IMR-90 (cell line): ENCODE results near the gene ITGA1. TPM values are rescaled to one million over a fixed set of nuclear protein-coding genes. Genes with fewer than 3 reads are reported as not detected.

ENCODE experiments used
- ATAC-seq: fragments of 200-7000 bp; cut with Tn5 transposase; 2 replicates; pipeline ENCODE4 v1.9.1; 2020; ENCODE audit warnings: low read depth, mild to moderate bottlenecking, moderate library complexity
- BruUV-seq: library from RNA; stranded (reverse); fragments of 400-500 nt; replicated peaks from 2 replicates; lab custom pipeline; 2021; lab: Mats Ljungman, UMichigan
- CTCF ChIA-PET: fragments of 300-600 bp; formaldehyde crosslinking; extraction: SDS; loops from one replicate; lab custom pipeline; 2021; ENCODE audit warnings: antibody characterized with exemption; lab: Yijun Ruan, JAX
- POLR2A ChIA-PET: fragments of 300-600 bp; sonication (Branson Sonifier 250); formaldehyde crosslinking; loops from one replicate; lab custom pipeline; 2022; ENCODE audit warnings: antibody characterized with exemption; ENCODE audit not compliant: unreplicated experiment; lab: Charles Lee
- DNase-seq: peaks from one replicate; pipeline ENCODE4 v3.0.0; 2013
- H2AFZ ChIP-seq: replicated peaks from 2 replicates; pipeline ENCODE3; 2013; ENCODE audit warnings: low read length, mild to moderate bottlenecking; ENCODE audit not compliant: poor library complexity
- H2AK5ac ChIP-seq: 2 replicates; pipeline ENCODE4 v1.6.1; 2013; ENCODE audit warnings: low read depth, low read length, inconsistent platforms
- H2AK9ac ChIP-seq: replicated peaks from 2 replicates; pipeline ENCODE3; 2013; ENCODE audit warnings: mild to moderate bottlenecking, low read depth, low read length, moderate library complexity; ENCODE audit not compliant: poor library complexity
- H2BK120ac ChIP-seq: 2 replicates; pipeline ENCODE4 v1.6.1; 2013; ENCODE audit warnings: low read depth, low read length, inconsistent platforms
- H2BK15ac ChIP-seq: 3 replicates; pipeline ENCODE4 v1.6.1; 2013; ENCODE audit warnings: low read depth, low read length, inconsistent platforms
- H2BK20ac ChIP-seq: 2 replicates; pipeline ENCODE4 v1.6.1; 2013; ENCODE audit warnings: low read depth, mild to moderate bottlenecking, inconsistent platforms, low read length, moderate library complexity
- H2BK5ac ChIP-seq: 2 replicates; pipeline ENCODE4 v1.6.1; 2013; ENCODE audit warnings: mild to moderate bottlenecking, low read depth, low read length, inconsistent platforms; ENCODE audit not compliant: poor library complexity, severe bottlenecking
- H3K14ac ChIP-seq: replicated peaks from 2 replicates; pipeline ENCODE4 v1.6.1; 2013; ENCODE audit warnings: low read depth, low read length, inconsistent platforms
- H3K18ac ChIP-seq: 2 replicates; pipeline ENCODE4 v1.6.1; 2013; ENCODE audit warnings: low read depth, low read length, control low read depth
- H3K23ac ChIP-seq: 2 replicates; pipeline ENCODE4 v1.6.1; 2013; ENCODE audit warnings: low read depth, low read length, inconsistent platforms
- H3K27ac ChIP-seq: 2 replicates; pipeline ENCODE4 v1.5.1; 2013; ENCODE audit warnings: mild to moderate bottlenecking, control low read depth, low read length; ENCODE audit not compliant: insufficient read depth
- H3K27me3 ChIP-seq: 2 replicates; pipeline ENCODE4 v1.6.1; 2013; ENCODE audit warnings: low read length; ENCODE audit not compliant: control insufficient read depth, insufficient read depth
- H3K36me3 ChIP-seq: 2 replicates; pipeline ENCODE4 v1.6.1; 2013; ENCODE audit warnings: low read length, mixed read lengths; ENCODE audit not compliant: control insufficient read depth, insufficient read depth
- H3K4ac ChIP-seq: 2 replicates; pipeline ENCODE4 v1.6.1; 2013; ENCODE audit warnings: low read depth, low read length, inconsistent platforms
- H3K4me1 ChIP-seq: 2 replicates; pipeline ENCODE4 v1.6.1; 2013; ENCODE audit warnings: low read length, mixed read lengths; ENCODE audit not compliant: control insufficient read depth, insufficient read depth
- H3K4me2 ChIP-seq: 2 replicates; pipeline ENCODE4 v1.6.1; 2013; ENCODE audit warnings: low read depth, mild to moderate bottlenecking, control low read depth, low read length, moderate library complexity
- H3K4me3 ChIP-seq: 2 replicates; pipeline ENCODE4 v1.5.1; 2013; ENCODE audit warnings: low read depth, mild to moderate bottlenecking, control low read depth, low read length, moderate library complexity; ENCODE audit not compliant: insufficient read depth
- H3K56ac ChIP-seq: 2 replicates; pipeline ENCODE4 v1.6.1; 2013; ENCODE audit warnings: low read length, inconsistent platforms; ENCODE audit not compliant: insufficient read depth; ENCODE audit errors: extremely low read depth
- H3K79me1 ChIP-seq, 2 experiments: 2 replicates each; pipeline ENCODE4 v1.6.1; 2013; ENCODE audit warnings: low read length in 2 of 2, inconsistent platforms in 1 of 2, low read depth in 1 of 2
- H3K9ac ChIP-seq: 2 replicates; pipeline ENCODE4 v1.6.1; 2013; ENCODE audit warnings: low read depth, low read length, control low read depth
- H3K9me1 ChIP-seq: 2 replicates; pipeline ENCODE4 v1.6.1; 2013; ENCODE audit warnings: low read length, inconsistent platforms; ENCODE audit not compliant: insufficient read depth
- H3K9me3 ChIP-seq: 2 replicates; pipeline ENCODE4 v1.6.1; 2013; ENCODE audit warnings: low read length; ENCODE audit not compliant: control insufficient read depth, insufficient read depth
- H4K20me1 ChIP-seq: 2 replicates; pipeline ENCODE4 v1.6.1; 2013; ENCODE audit warnings: low read length, inconsistent platforms; ENCODE audit not compliant: insufficient read depth
- H4K5ac ChIP-seq: 2 replicates; pipeline ENCODE4 v1.6.1; 2013; ENCODE audit warnings: mild to moderate bottlenecking, low read depth, low read length, control low read depth
- H4K8ac ChIP-seq, 2 experiments: 2 replicates each; pipeline ENCODE4 v1.6.1; 2013; ENCODE audit warnings: low read depth in 2 of 2, low read length in 2 of 2, control low read depth in 1 of 2, inconsistent platforms in 1 of 2
- H4K91ac ChIP-seq: 2 replicates; pipeline ENCODE4 v1.6.1; 2013; ENCODE audit warnings: low read depth, low read length, inconsistent platforms; ENCODE audit not compliant: insufficient read depth
- CEBPB ChIP-seq: IDR thresholded peaks from 2 replicates; pipeline ENCODE4 v1.6.1; 2012; ENCODE audit warnings: low read depth, low read length, improper control_type of control experiment
- CTCF ChIP-seq: conservative IDR thresholded peaks from 2 replicates; pipeline ENCODE4 v1.5.1; 2012; ENCODE audit warnings: mild to moderate bottlenecking, low read depth, low read length, improper control_type of control experiment
- MAFK ChIP-seq: IDR thresholded peaks from 2 replicates; pipeline ENCODE4 v1.6.1; 2012; ENCODE audit warnings: low read depth, low read length, improper control_type of control experiment
- POLR2A ChIP-seq: IDR thresholded peaks from 2 replicates; pipeline ENCODE4 v1.6.1; 2012; ENCODE audit warnings: mild to moderate bottlenecking, low read depth, low read length
- WGBS, 2 experiments: methylation state at CpG; one replicate each; pipeline versions ENCODE4 v1.1.5 to v1.1.7; 2013; ENCODE audit warnings: missing lambda C conversion rate in 2 of 2; ENCODE audit not compliant: insufficient read length in 1 of 2; ENCODE audit errors: extremely low coverage in 2 of 2; 5-methylcytosine and 5-hydroxymethylcytosine counted together
- dilution Hi-C: fragments of 300-500 bp; cut with HindIII; formaldehyde crosslinking; loops from one replicate; pipeline ENCODE4 v1.14.3; 2018; ENCODE audit warnings: low sequenced_read_pairs; ENCODE audit not compliant: unreplicated experiment
- in situ Hi-C: fragments of 300-500 bp; cut with MboI; formaldehyde crosslinking; loops from 3 replicates; pipeline ENCODE4 v1.14.3; 2019; ENCODE audit warnings: low sequenced_read_pairs, inconsistent platforms, mixed read lengths
- intact Hi-C: fragments of 100-400 bp; cut with micrococcal nuclease; formaldehyde crosslinking; loops from 2 replicates; pipeline ENCODE4 v1.10.0; 2022
- polyA plus RNA-seq, 3 experiments: library from polyadenylated mRNA; depleted of rRNA; stranded (reverse); fragments of >200 nt; gene quantifications; 2 replicates each; pipeline ENCODE4 v1.2.3, GENCODE V29; 2012; ENCODE audit warnings: low replicate concordance in 1 of 3
- total RNA-seq: library from RNA; depleted of rRNA; stranded (reverse); fragments of >200 nt; gene quantifications from 2 replicates; pipeline ENCODE4 v1.2.3, GENCODE V29; 2012

Gene ITGA1
- total and polyA plus RNA-seq, 2 of the 4 experiments (the other 2 are of a cell fraction): 22.3 to 95.2 TPM

- Histone ChIP-seq H3K4me3 (peak overlapping the region; percentile 56), H3K36me3 (peaks cover 11% of the 10 kb centered on the region), H2BK15ac (peak overlapping the region; percentile 86), H3K18ac (peak overlapping the region; percentile 75), H3K27me3 (no peaks in the 10 kb centered on the region), H3K9me1 (no peaks in the 10 kb centered on the region), H3K14ac (peak overlapping the region; percentile 96), H3K23ac (peak overlapping the region; percentile 97), H4K91ac (peak overlapping the region; percentile 89), H2AK9ac (peak overlapping the region; percentile 30), H3K79me1 (peaks cover 0 to 22% of the 10 kb centered on the region in 2 experiments; a peak in 2 of 4 replicates), H3K9ac (peak overlapping the region; percentile 79), H2BK20ac (peak overlapping the region; percentile 64), H4K20me1 (peaks cover 30% of the 10 kb centered on the region), H2AK5ac (peak overlapping the region; percentile 37), H2BK120ac (peak overlapping the region; percentile 89), H3K27ac (peak overlapping the region; percentile 95), H3K4ac (peak overlapping the region; percentile 95), H3K4me1 (no peaks in the 10 kb centered on the region; the same call in 1 of the 2 replicates), H4K8ac (peak overlapping the region; percentile 40 to 84), H4K5ac (peak overlapping the region; percentile 60), H2AFZ (peak overlapping the region; percentile 87), H3K4me2 (peak overlapping the region; percentile 84), H3K56ac (peak overlapping the region; percentile 91), H3K9me3 (no peaks in the 10 kb centered on the region), H2BK5ac (peak overlapping the region; percentile 74)
- dilution Hi-C loops (no loop called here), in situ Hi-C loops (no loop called here), intact Hi-C loops (no loop called here)
- no TSS peak for BruUV-seq
- no peak for ATAC-seq
- WGBS, 2 experiments: no CpG with 5 or more reads among the region's 3 CpGs
- ChIA-PET POLR2A (interaction anchor here (1.1 to 1.2 kb wide), 2 partner anchors 10 to 11 kb away, joined by 5 read pairs; no protein-coding TSS in a partner anchor), CTCF (interaction anchor here (0.5 to 1.4 kb wide), 5 partner anchors 8 to 134 kb away, joined by 3 to 5 read pairs (median 4); no protein-coding TSS in a partner anchor)
- DNase-seq: no peak
- TF ChIP-seq MAFK (no peak), POLR2A (no peak), CTCF (no peak), CEBPB (no peak)
Measured at GRCh38 chr5:52798938-52799337, 11.2 kb downstream of the ITGA1 start.
